ENCODE data around the gene PDE3A. TPM values are rescaled to one million over a fixed set of nuclear protein-coding genes. Genes with fewer than 3 reads are reported as not detected.

The PDE3A gene
- total and polyA plus RNA-seq, 7 donors = 6.6 to 90.0 (median 56.8) TPM

GRCh38 chr12:20450591-20451180 is 82.3 kb downstream of the PDE3A start:
- TF ChIP-seq POLR2AphosphoS5 (IDR thresholded peaks at IDR 0.05) (no peak), EP300 (IDR thresholded peaks at IDR 0.05) (no peak), CTCF (IDR thresholded peaks at IDR 0.05) (no peak), POLR2A (IDR thresholded peaks at IDR 0.05) (no peak)
- 80 to 94% methylated on average over 2 of the region's 2 CpGs for WGBS, 2 donors
- intact Hi-C loops (cut with DNase I) = no loop called here

GRCh38 chr12:20451761-20452160 is 83.4 kb downstream of the PDE3A start:
- no peaks in the 10 kb centered on the region for H3K36me3 ChIP-seq
- intact Hi-C loops (cut with DNase I) = no loop called here
- no peak overlapping the region for H3K4me3 ChIP-seq
- peak overlapping the region in 2 of 4 donors; percentile 1 to 40 for H3K27ac ChIP-seq
- DNase-seq = no peak
- peaks cover 0 to 38% (median 13%) of the 10 kb centered on the region in 4 donors for H3K4me1 ChIP-seq
- H3K9me3 ChIP-seq = no peaks in the 10 kb centered on the region
- TF ChIP-seq POLR2A (IDR thresholded peaks at IDR 0.05) = no peak
- no peak for TF ChIP-seq POLR2AphosphoS5 (IDR thresholded peaks at IDR 0.05)
- TF ChIP-seq EP300 (IDR thresholded peaks at IDR 0.05) = no peak
- TF ChIP-seq CTCF (IDR thresholded peaks at IDR 0.05) = no peak
- H3K27me3 ChIP-seq = no peaks in the 10 kb centered on the region
- 87 to 88% methylated on average over 3 of the region's 3 CpGs for WGBS, 2 donors

More at GRCh38 chr12:20450591-20451180, 82.3 kb downstream of the PDE3A start:
- no peak for DNase-seq
- Histone ChIP-seq H3K36me3 (no peaks in the 10 kb centered on the region), H3K4me3 (no peak overlapping the region), H3K27ac (peak overlapping the region in 1 of 4 donors; percentile 40), H3K27me3 (no peaks in the 10 kb centered on the region), H3K4me1 (peaks cover 0 to 44% (median 16%) of the 10 kb centered on the region in 4 donors), H3K9me3 (no peaks in the 10 kb centered on the region)

GRCh38 chr12:20452496-20453010 is 84.2 kb downstream of the PDE3A start:
- no peak overlapping the region for H3K27ac ChIP-seq
- peaks cover 0 to 34% (median 13%) of the 10 kb centered on the region in 4 donors for H3K4me1 ChIP-seq
- H3K36me3 ChIP-seq = no peaks in the 10 kb centered on the region
- intact Hi-C loops (cut with DNase I) = no loop called here
- no peak overlapping the region for H3K4me3 ChIP-seq
- TF ChIP-seq POLR2AphosphoS5 (IDR thresholded peaks at IDR 0.05) (no peak), POLR2A (IDR thresholded peaks at IDR 0.05) (no peak), CTCF (IDR thresholded peaks at IDR 0.05) (no peak), EP300 (IDR thresholded peaks at IDR 0.05) (no peak)
- no peaks in the 10 kb centered on the region for H3K27me3 ChIP-seq
- DNase-seq = no peak
- no peaks in the 10 kb centered on the region for H3K9me3 ChIP-seq
- WGBS, 2 donors = 63 to 84% methylated on average over 4 of the region's 4 CpGs

GRCh38 chr12:20453756-20454310 is 85.5 kb downstream of the PDE3A start:
- intact Hi-C loops (cut with DNase I) = no loop called here
- TF ChIP-seq POLR2A (IDR thresholded peaks at IDR 0.05) = no peak
- no peak for TF ChIP-seq CTCF (IDR thresholded peaks at IDR 0.05)
- TF ChIP-seq EP300 (IDR thresholded peaks at IDR 0.05) = no peak
- no peak for TF ChIP-seq POLR2AphosphoS5 (IDR thresholded peaks at IDR 0.05)
- 91 to 94% methylated on average over 6 of the region's 6 CpGs for WGBS, 2 donors

More at GRCh38 chr12:20453756-20454310, 85.5 kb downstream of the PDE3A start:
- Histone ChIP-seq H3K27ac (no peak overlapping the region), H3K4me3 (no peak overlapping the region), H3K4me1 (peaks cover 0 to 33% (median 13%) of the 10 kb centered on the region in 4 donors), H3K9me3 (no peaks in the 10 kb centered on the region), H3K36me3 (no peaks in the 10 kb centered on the region), H3K27me3 (no peaks in the 10 kb centered on the region)
- no peak for DNase-seq
